NCI-H2029 (cell line): ENCODE results near the gene ARID5B.

Experiments
- DNase-seq: peaks from one replicate; lab custom pipeline; 2025; lab: John Stamatoyannopoulos, UW

The ARID5B gene

GRCh38 chr10:61937631-61938351, 36.3 kb downstream of the ARID5B start:
- no peak for DNase-seq

GRCh38 chr10:61939902-61940301, 38.4 kb downstream of the ARID5B start:
- DNase-seq: no peak

- DNase-seq: no peak
Measured at GRCh38 chr10:61941202-61941681, 39.7 kb downstream of the ARID5B start.

GRCh38 chr10:61942604-61943461, 41.3 kb downstream of the ARID5B start:
- no peak for DNase-seq

- DNase-seq: no peak
Measured at GRCh38 chr10:61943674-61944378, 42.3 kb downstream of the ARID5B start.

GRCh38 chr10:61944410-61945147, 43.1 kb downstream of the ARID5B start:
- DNase-seq: no peak

- DNase-seq: no peak
Measured at GRCh38 chr10:61949687-61950086, 48.2 kb downstream of the ARID5B start.

GRCh38 chr10:61950449-61951143, 49.1 kb downstream of the ARID5B start:
- no peak for DNase-seq

- no peak for DNase-seq
Measured at GRCh38 chr10:61951144-61951483, 49.6 kb downstream of the ARID5B start.

- DNase-seq: no peak
Measured at GRCh38 chr10:61952028-61952674, 50.7 kb downstream of the ARID5B start.

- DNase-seq: no peak
Measured at GRCh38 chr10:61953183-61953582, 51.7 kb downstream of the ARID5B start.

GRCh38 chr10:61957806-61958205, 56.3 kb downstream of the ARID5B start:
- DNase-seq: no peak

GRCh38 chr10:61958311-61958710, 56.8 kb downstream of the ARID5B start:
- DNase-seq: no peak

- DNase-seq: no peak
Measured at GRCh38 chr10:61958805-61959204, 57.3 kb downstream of the ARID5B start.

GRCh38 chr10:61959814-61960213, 58.3 kb downstream of the ARID5B start:
- DNase-seq: no peak

- DNase-seq: no peak
Measured at GRCh38 chr10:61960396-61961120, 59.1 kb downstream of the ARID5B start.

GRCh38 chr10:61961278-61961677, 59.8 kb downstream of the ARID5B start:
- DNase-seq: no peak

- no peak for DNase-seq
Measured at GRCh38 chr10:61962971-61963370, 61.5 kb downstream of the ARID5B start.

GRCh38 chr10:61963669-61964058, 62.2 kb downstream of the ARID5B start:
- DNase-seq: no peak

GRCh38 chr10:61964059-61964709, 62.7 kb downstream of the ARID5B start:
- no peak for DNase-seq
